Chondrocyte (in vitro differentiated cells): ENCODE data around the gene MTM1. TPM values are rescaled to one million over a fixed set of nuclear protein-coding genes. Genes with fewer than 3 reads are reported as not detected.

Experiments
- DNase-seq: peaks from one replicate; pipeline ENCODE4 v3.0.0; 2021; ENCODE audit warnings: mixed read lengths, low spot score
- H3K27ac Mint-ChIP-seq: one replicate; pipeline ENCODE4 v1.8.0; 2021; ENCODE audit warnings: mild to moderate bottlenecking, moderate library complexity, mixed read lengths; ENCODE audit not compliant: unreplicated experiment
- H3K27me3 Mint-ChIP-seq: 2 replicates; pipeline ENCODE4 v1.8.0; 2021; ENCODE audit warnings: low read depth, mixed read lengths
- H3K36me3 Mint-ChIP-seq: 2 replicates; pipeline ENCODE4 v1.8.0; 2021; ENCODE audit warnings: low read depth, mixed read lengths
- H3K4me1 Mint-ChIP-seq: 2 replicates; pipeline ENCODE4 v1.8.0; 2021; ENCODE audit warnings: low read depth, mild to moderate bottlenecking, mixed read lengths
- H3K4me3 Mint-ChIP-seq: one replicate; pipeline ENCODE4 v1.8.0; 2021; ENCODE audit warnings: mild to moderate bottlenecking, moderate library complexity, mixed read lengths; ENCODE audit not compliant: unreplicated experiment
- H3K9me3 Mint-ChIP-seq: 2 replicates; pipeline ENCODE4 v1.8.0; 2021; ENCODE audit warnings: low read depth, mixed read lengths
- total RNA-seq: library from RNA; stranded (reverse); gene quantifications from 3 replicates; pipeline ENCODE4 v1.2.1, GENCODE V29; 2021
- TF ChIP-seq, protein P1 (sequence below): fragments of 200-600 bp; sonication (generic); IDR thresholded peaks from 2 replicates; pipeline ENCODE4 v1.5.0; 2021; ENCODE audit warnings: antibody characterized with exemption, mild to moderate bottlenecking, moderate library complexity

The MTM1 gene
- total RNA-seq, 1 donor from 2014 or later, result 10.1 TPM

DNA sequence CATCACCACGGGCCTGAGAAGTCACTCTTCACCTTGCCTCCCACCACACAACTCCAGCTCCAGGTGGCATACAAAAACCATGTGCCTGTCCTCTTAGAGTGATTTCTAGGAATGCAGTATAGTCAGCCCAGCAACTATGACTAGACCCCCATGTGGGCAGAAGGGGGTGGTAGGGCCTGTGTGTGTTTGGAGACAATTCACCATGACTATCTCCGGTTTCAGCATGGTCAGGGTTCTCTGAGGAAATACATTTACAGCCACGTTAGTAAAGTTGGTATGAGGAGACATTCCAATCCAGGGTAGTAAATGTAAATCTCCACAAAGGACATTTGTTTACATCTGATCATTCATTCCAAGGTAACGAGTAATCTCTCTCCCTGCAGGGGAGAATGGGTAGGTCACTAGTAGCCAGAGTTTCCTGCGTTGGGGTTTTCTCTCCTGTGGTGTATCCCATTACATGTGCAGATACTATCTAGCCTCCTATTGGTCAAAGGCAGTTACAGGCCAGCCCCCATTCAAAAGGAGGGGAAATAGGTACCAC is 120.6 kb downstream of the MTM1 start:
- no peak overlapping the region for H3K4me3 Mint-ChIP-seq
- peak overlapping the region; percentile 50 for H3K27ac Mint-ChIP-seq
- no peaks in the 10 kb centered on the region for H3K27me3 Mint-ChIP-seq
- no peaks in the 10 kb centered on the region for H3K36me3 Mint-ChIP-seq
- TF ChIP-seq, protein P1, sequence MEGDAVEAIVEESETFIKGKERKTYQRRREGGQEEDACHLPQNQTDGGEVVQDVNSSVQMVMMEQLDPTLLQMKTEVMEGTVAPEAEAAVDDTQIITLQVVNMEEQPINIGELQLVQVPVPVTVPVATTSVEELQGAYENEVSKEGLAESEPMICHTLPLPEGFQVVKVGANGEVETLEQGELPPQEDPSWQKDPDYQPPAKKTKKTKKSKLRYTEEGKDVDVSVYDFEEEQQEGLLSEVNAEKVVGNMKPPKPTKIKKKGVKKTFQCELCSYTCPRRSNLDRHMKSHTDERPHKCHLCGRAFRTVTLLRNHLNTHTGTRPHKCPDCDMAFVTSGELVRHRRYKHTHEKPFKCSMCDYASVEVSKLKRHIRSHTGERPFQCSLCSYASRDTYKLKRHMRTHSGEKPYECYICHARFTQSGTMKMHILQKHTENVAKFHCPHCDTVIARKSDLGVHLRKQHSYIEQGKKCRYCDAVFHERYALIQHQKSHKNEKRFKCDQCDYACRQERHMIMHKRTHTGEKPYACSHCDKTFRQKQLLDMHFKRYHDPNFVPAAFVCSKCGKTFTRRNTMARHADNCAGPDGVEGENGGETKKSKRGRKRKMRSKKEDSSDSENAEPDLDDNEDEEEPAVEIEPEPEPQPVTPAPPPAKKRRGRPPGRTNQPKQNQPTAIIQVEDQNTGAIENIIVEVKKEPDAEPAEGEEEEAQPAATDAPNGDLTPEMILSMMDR, result no peak
- H3K9me3 Mint-ChIP-seq, result peaks cover 16% of the 10 kb centered on the region
- H3K4me1 Mint-ChIP-seq, result peaks cover 16% of the 10 kb centered on the region
- no peak for DNase-seq

DNA sequence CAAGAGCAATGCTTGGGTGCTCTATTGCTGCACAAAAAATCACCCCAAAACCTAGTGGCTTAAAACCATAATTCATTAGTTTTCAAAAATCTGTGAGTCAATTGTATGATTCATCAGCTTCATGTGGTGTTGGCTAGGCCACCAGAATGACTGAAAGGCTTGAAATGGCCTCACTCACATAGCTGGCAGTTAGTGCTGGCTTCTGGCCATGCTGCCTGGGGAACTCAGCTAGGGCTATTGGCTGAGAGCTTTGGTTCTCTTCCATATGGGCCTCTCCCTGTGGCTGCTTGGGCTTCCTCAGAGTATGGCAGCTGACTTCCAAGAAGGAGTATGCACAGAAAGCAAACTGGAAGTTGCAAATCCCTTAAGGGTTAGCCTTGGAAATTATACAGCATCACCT is 121.7 kb downstream of the MTM1 start:
- no peak for DNase-seq
- peak overlapping the region; percentile 37 for H3K27ac Mint-ChIP-seq
- peaks cover 16% of the 10 kb centered on the region for H3K9me3 Mint-ChIP-seq

DNA sequence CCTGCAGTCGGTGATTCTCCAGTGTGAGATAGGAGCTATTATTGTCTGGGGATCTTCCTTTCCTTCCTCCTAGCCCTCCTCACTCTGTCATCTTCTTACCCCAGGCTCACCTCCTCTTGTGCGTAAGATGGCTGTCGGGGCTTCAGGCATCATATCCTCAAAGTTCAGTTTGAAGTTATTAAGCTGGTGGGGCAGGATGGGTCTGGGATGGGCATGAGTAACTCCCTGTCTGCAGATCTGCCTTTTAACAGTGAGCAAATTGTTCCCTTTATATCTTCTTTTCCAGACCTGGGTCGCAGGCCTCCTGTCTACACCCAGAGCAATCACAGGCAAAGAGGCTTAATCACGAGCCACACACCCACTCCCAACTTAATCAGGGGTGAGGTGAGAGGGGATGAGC is 123.9 kb downstream of the MTM1 start:
- peak overlapping the region; percentile 82 for H3K27ac Mint-ChIP-seq
- H3K27me3 Mint-ChIP-seq, result no peaks in the 10 kb centered on the region
- H3K4me1 Mint-ChIP-seq, result peaks cover 41% of the 10 kb centered on the region
- H3K4me3 Mint-ChIP-seq, result peak overlapping the region; percentile 69
- H3K9me3 Mint-ChIP-seq, result peaks cover 16% of the 10 kb centered on the region
- no peaks in the 10 kb centered on the region for H3K36me3 Mint-ChIP-seq
- DNase-seq, result no peak
- TF ChIP-seq, protein P1, result no peak

More for the DNA sequence above, 121.7 kb downstream of the MTM1 start:
- H3K36me3 Mint-ChIP-seq, result no peaks in the 10 kb centered on the region
- H3K4me1 Mint-ChIP-seq, result peaks cover 27% of the 10 kb centered on the region
- H3K27me3 Mint-ChIP-seq, result no peaks in the 10 kb centered on the region
- H3K4me3 Mint-ChIP-seq, result no peak overlapping the region
- TF ChIP-seq, protein P1, result no peak

DNA sequence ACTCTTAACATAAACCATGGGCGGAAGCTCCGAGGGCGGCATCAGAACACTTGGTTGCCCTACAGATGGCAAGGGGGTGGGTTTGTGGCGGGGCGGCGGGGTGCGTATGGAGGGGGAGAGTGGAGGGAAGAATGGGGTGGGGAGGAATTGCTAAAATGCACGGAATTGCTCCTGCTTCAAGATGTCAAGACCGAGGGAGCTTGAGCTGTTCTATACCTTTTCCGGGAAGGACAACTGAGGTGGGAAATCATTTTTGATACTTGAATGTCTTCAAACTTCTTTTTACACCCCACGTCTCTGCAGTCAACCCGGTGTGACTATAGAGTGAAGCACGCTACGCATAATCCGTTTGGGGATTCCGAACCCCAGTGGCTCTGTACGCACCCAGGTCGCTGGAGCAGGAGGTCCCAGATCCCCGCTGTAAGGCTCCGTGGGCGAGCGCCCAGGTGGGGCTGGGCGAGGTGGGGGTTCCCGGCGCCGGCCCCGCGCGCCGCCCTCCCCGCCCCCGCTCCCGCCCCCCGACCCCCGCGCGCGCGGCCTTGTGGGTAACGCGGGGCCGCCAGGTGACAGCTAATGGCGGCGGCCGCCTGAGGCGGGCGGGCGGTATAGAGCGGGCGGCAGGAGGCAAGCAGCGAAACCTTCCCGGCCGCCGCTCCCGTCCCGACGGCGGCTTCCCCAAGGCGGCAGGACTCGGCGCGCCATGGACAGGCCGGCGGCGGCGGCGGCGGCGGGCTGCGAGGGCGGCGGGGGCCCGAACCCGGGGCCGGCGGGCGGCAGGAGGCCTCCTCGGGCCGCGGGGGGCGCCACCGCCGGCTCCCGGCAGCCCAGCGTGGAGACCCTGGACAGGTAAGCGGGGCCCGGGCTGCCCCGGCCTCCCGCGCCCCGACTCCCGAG is 124.7 kb downstream of the MTM1 start, which contains the start of gene MTMR1:
MTMR1 (plus strand) TSS at position 566 of the 894 bp plus-strand sequence; CDS start at position 701, 135 bp downstream.
- H3K36me3 Mint-ChIP-seq, result no peaks in the 10 kb centered on the region
- H3K9me3 Mint-ChIP-seq, result peaks cover 16% of the 10 kb centered on the region
- no peaks in the 10 kb centered on the region for H3K27me3 Mint-ChIP-seq
- TF ChIP-seq, protein P1, result no peak
- no peak for DNase-seq
- peaks cover 45% of the 10 kb centered on the region for H3K4me1 Mint-ChIP-seq
- H3K4me3 Mint-ChIP-seq, result peak within 1 kb of the TSS; percentile 81
- H3K27ac Mint-ChIP-seq, result peak within 1 kb of the TSS; percentile 92

DNA sequence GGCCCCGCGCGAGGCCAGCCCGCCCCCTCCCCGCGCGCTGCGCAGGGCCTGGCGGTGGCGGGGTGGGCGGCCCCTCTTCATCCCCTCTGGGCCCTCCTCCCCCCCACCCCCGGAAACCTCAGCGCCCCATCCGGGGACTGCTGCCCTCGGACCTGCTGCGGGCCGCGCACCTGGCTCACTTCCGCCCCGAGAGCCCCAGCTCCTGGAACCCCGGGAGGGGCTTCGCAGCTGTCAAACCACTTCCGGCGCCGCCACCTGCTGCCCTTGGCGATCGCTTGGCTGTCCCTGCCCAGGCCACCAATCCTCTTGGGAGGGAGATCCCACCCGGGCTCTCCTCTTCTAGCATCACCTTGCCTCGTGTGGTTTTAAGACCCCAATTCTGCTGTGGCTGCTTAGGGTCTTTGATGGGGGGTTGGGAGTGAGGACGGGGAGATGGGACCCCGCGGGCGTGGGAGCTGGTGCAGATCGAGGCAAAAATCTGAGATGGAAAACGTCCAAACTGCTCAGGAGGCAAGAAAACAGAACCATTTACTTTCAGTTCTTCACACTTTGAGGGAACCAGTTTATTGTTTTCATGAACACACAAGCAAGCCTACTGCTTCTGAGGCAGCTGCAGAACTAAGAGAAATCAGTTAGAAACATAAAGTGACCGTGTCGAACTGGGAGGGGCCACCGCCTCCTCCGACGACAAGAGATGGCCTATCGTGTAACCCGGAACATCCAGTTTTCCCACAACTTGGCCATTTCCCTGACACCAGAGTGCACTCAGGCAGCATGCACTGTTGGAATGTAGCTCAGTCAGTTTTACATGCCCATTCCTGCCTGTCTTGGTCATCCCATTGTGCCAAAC is 125.5 kb downstream of the MTM1 start:
- H3K4me1 Mint-ChIP-seq, result peaks cover 39% of the 10 kb centered on the region
- no peaks in the 10 kb centered on the region for H3K36me3 Mint-ChIP-seq
- H3K27me3 Mint-ChIP-seq, result no peaks in the 10 kb centered on the region
- peak overlapping the region; percentile 81 for H3K4me3 Mint-ChIP-seq
- peak overlapping the region; percentile 92 for H3K27ac Mint-ChIP-seq
- TF ChIP-seq, protein P1, result no peak
- peaks cover 12% of the 10 kb centered on the region for H3K9me3 Mint-ChIP-seq
- DNase-seq, result no peak
